Tibial nerve (tissue), 4 donors: ENCODE data around the gene GRID1. TPM values are rescaled to one million over a fixed set of nuclear protein-coding genes. Genes with fewer than 3 reads are reported as not detected.

Source experiments
- DNase-seq, 2 donors: peaks; one replicate each; pipeline ENCODE4 v3.0.0-alpha.2; 2019; ENCODE audit warnings: low spot score in 2 of 2
- H3K27ac ChIP-seq, 4 donors: fragments of 200-600 bp; sonication (generic) in 3 of 4; one replicate each; pipeline ENCODE4 v1.5.1; 2017 to 2019; ENCODE audit warnings: mild to moderate bottlenecking in 1 of 4
- H3K27me3 ChIP-seq, 2 donors: fragments of 200-600 bp; sonication (generic) in 1 of 2; one replicate each; pipeline versions ENCODE4 v1.5.1 to v1.6.0; 2017 to 2019
- H3K36me3 ChIP-seq, 3 donors: fragments of 200-600 bp; sonication (generic); one replicate each; pipeline ENCODE4 v1.5.1; 2018 to 2019
- H3K4me1 ChIP-seq, 4 donors: fragments of 200-600 bp; sonication (generic) in 3 of 4; one replicate each; pipeline ENCODE4 v1.5.1; 2017 to 2019
- H3K4me3 ChIP-seq, 4 donors: fragments of 200-600 bp; sonication (generic) in 3 of 4; one replicate each; pipeline ENCODE4 v1.5.1; 2017 to 2019; ENCODE audit warnings: mild to moderate bottlenecking in 1 of 4, moderate library complexity in 1 of 4
- H3K9me3 ChIP-seq, 4 donors: fragments of 200-600 bp; sonication (generic) in 3 of 4; one replicate each; pipeline ENCODE4 v1.5.1; 2017 to 2019
- CTCF ChIP-seq, 5 experiments: fragments of 200-600 bp in 3 of 5; fragments of 450-650 bp in 2 of 5; sonication (generic) in 3 of 5; IDR thresholded peaks; one replicate each; pipeline ENCODE4 v1.5.1; 2016 to 2019; ENCODE audit warnings: antibody characterized with exemption in 5 of 5, mild to moderate bottlenecking in 3 of 5, moderate library complexity in 2 of 5
- EP300 ChIP-seq, 2 donors: sonication (generic); formaldehyde crosslinking; IDR thresholded peaks; one replicate each; pipeline ENCODE4 v1.6.1; 2017; ENCODE audit warnings: antibody characterized with exemption in 2 of 2, mild to moderate bottlenecking in 1 of 2
- POLR2A ChIP-seq, 2 donors: fragments of 450-650 bp; IDR thresholded peaks; one replicate each; pipeline ENCODE4 v1.6.1; 2017; ENCODE audit warnings: antibody characterized with exemption in 2 of 2, mild to moderate bottlenecking in 2 of 2, moderate library complexity in 2 of 2
- WGBS, 2 donors: methylation state at CpG; one replicate each; pipeline ENCODE4 v1.1.5; 2018; 5-methylcytosine and 5-hydroxymethylcytosine counted together
- total RNA-seq, 4 donors: library from RNA; depleted of rRNA; stranded (reverse); fragments of >200 nt; gene quantifications; one replicate each; pipeline ENCODE4 v1.1.0, GENCODE V29; 2016

GRID1 gene
- total RNA-seq, 4 donors from 2014 or later: 7.7 to 16.3 (median 10.5) TPM

GRCh38 chr10:85908462-85908861 is 458.1 kb downstream of the GRID1 start:
- H3K4me1 ChIP-seq: no peaks in the 10 kb centered on the region
- 89 to 91% methylated on average over 3 of the region's 3 CpGs for whole genome bisulfite sequencing, 2 donors
- TF ChIP-seq POLR2A (IDR thresholded peaks at IDR 0.05) (no peak), EP300 (IDR thresholded peaks at IDR 0.05) (no peak), CTCF (IDR thresholded peaks at IDR 0.05) (no peak)
- no peak overlapping the region for H3K4me3 ChIP-seq
- H3K27ac ChIP-seq: no peak overlapping the region
- no peaks in the 10 kb centered on the region for H3K36me3 ChIP-seq
- H3K9me3 ChIP-seq: no peaks in the 10 kb centered on the region
- no peaks in the 10 kb centered on the region for H3K27me3 ChIP-seq
- DNase-seq: no peak

GRCh38 chr10:85902051-85902450 is 464.5 kb downstream of the GRID1 start:
- H3K4me1 ChIP-seq: no peaks in the 10 kb centered on the region
- DNase-seq: no peak
- H3K4me3 ChIP-seq: no peak overlapping the region
- H3K27me3 ChIP-seq: no peaks in the 10 kb centered on the region
- 41 to 47% methylated on average over 5 of the region's 5 CpGs for WGBS, 2 donors
- H3K36me3 ChIP-seq: no peaks in the 10 kb centered on the region
- H3K27ac ChIP-seq: no peak overlapping the region
- TF ChIP-seq POLR2A (IDR thresholded peaks at IDR 0.05) (no peak), CTCF (IDR thresholded peaks at IDR 0.05) (no peak), EP300 (IDR thresholded peaks at IDR 0.05) (no peak)
- no peaks in the 10 kb centered on the region for H3K9me3 ChIP-seq

GRCh38 chr10:85901599-85901998 is 465.0 kb downstream of the GRID1 start:
- Histone ChIP-seq H3K4me3 (no peak overlapping the region), H3K27ac (no peak overlapping the region), H3K27me3 (no peaks in the 10 kb centered on the region), H3K36me3 (no peaks in the 10 kb centered on the region), H3K9me3 (no peaks in the 10 kb centered on the region), H3K4me1 (no peaks in the 10 kb centered on the region)
- TF ChIP-seq POLR2A (IDR thresholded peaks at IDR 0.05) (no peak), EP300 (IDR thresholded peaks at IDR 0.05) (no peak), CTCF (IDR thresholded peaks at IDR 0.05) (no peak)
- DNase-seq: no peak
- WGBS, 2 donors: 29 to 49% methylated on average over 4 of the region's 4 CpGs

- TF ChIP-seq POLR2A (IDR thresholded peaks at IDR 0.05) (no peak), EP300 (IDR thresholded peaks at IDR 0.05) (no peak), CTCF (IDR thresholded peaks at IDR 0.05) (no peak)
- Histone ChIP-seq H3K27ac (no peak overlapping the region), H3K36me3 (no peaks in the 10 kb centered on the region), H3K4me3 (no peak overlapping the region), H3K27me3 (no peaks in the 10 kb centered on the region), H3K9me3 (no peaks in the 10 kb centered on the region), H3K4me1 (no peaks in the 10 kb centered on the region)
- no peak for DNase-seq
- WGBS, 2 donors: 76 to 93% methylated on average over 2 of the region's 2 CpGs
Measured at GRCh38 chr10:85900487-85900886, 466.1 kb downstream of the GRID1 start.

GRCh38 chr10:85900061-85900460 is 466.5 kb downstream of the GRID1 start:
- TF ChIP-seq EP300 (IDR thresholded peaks at IDR 0.05) (no peak), POLR2A (IDR thresholded peaks at IDR 0.05) (no peak), CTCF (IDR thresholded peaks at IDR 0.05) (no peak)
- H3K9me3 ChIP-seq: no peaks in the 10 kb centered on the region
- no peak overlapping the region for H3K4me3 ChIP-seq
- no peaks in the 10 kb centered on the region for H3K4me1 ChIP-seq
- no peak overlapping the region for H3K27ac ChIP-seq
- DNase-seq: no peak
- H3K27me3 ChIP-seq: no peaks in the 10 kb centered on the region
- no peaks in the 10 kb centered on the region for H3K36me3 ChIP-seq
- whole genome bisulfite sequencing, 2 donors: 92 to 95% methylated on average over 6 of the region's 6 CpGs
